ENCODE results near the gene ACAD8. TPM values are rescaled to one million over a fixed set of nuclear protein-coding genes. Genes with fewer than 3 reads are reported as not detected.

Gene ACAD8
- total RNA-seq, 1 donor from 2014 or later, result 23.1 TPM

- DNase-seq, result no peak
- Mint-ChIP-seq H3K9me3 (no peaks in the 10 kb centered on the region), H3K4me1 (peaks cover 7% of the 10 kb centered on the region), H3K36me3 (ENCODE audit: low read depth) (no peaks in the 10 kb centered on the region), H3K4me3 (no peak overlapping the region), H3K27me3 (peaks cover 51% of the 10 kb centered on the region), H3K27ac (no peak overlapping the region)
- ATAC-seq (ENCODE audit: low read depth), result no peak
- TF ChIP-seq CTCF (IDR thresholded peaks at IDR 0.05), result no peak
- CTCF ChIA-PET, result no interaction called here
- POLR2A ChIA-PET, result no interaction called here
- intact Hi-C loops (cut with micrococcal nuclease), result no loop called here
These were observed 16.9 kb downstream of the ACAD8 start for GRCh38 chr11:134270250-134270714.

GRCh38 chr11:134271978-134272377, 18.6 kb downstream of the ACAD8 start:
- POLR2A ChIA-PET, result no interaction called here
- Mint-ChIP-seq H3K27ac (no peak overlapping the region), H3K9me3 (no peaks in the 10 kb centered on the region), H3K4me3 (no peak overlapping the region), H3K27me3 (peaks cover 60% of the 10 kb centered on the region), H3K36me3 (ENCODE audit: low read depth) (no peaks in the 10 kb centered on the region), H3K4me1 (peaks cover 16% of the 10 kb centered on the region)
- intact Hi-C loops (cut with micrococcal nuclease), result no loop called here
- CTCF ChIA-PET, result no interaction called here
- ATAC-seq (ENCODE audit: low read depth) (no peak), DNase-seq (no peak)
- TF ChIP-seq CTCF (IDR thresholded peaks at IDR 0.05), result no peak

GRCh38 chr11:134272381-134273316, 19.3 kb downstream of the ACAD8 start:
- Mint-ChIP-seq H3K4me3 (no peak overlapping the region), H3K36me3 (ENCODE audit: low read depth) (no peaks in the 10 kb centered on the region), H3K27me3 (peaks cover 66% of the 10 kb centered on the region), H3K4me1 (peaks cover 21% of the 10 kb centered on the region), H3K9me3 (no peaks in the 10 kb centered on the region), H3K27ac (no peak overlapping the region)
- CTCF ChIA-PET, result no interaction called here
- TF ChIP-seq CTCF (IDR thresholded peaks at IDR 0.05), result no peak
- intact Hi-C loops (cut with micrococcal nuclease), result no loop called here
- POLR2A ChIA-PET, result no interaction called here
- DNase-seq (no peak), ATAC-seq (ENCODE audit: low read depth) (no peak)

- Mint-ChIP-seq H3K4me1 (peaks cover 21% of the 10 kb centered on the region), H3K9me3 (no peaks in the 10 kb centered on the region), H3K27ac (no peak overlapping the region), H3K36me3 (ENCODE audit: low read depth) (no peaks in the 10 kb centered on the region), H3K27me3 (peaks cover 67% of the 10 kb centered on the region), H3K4me3 (no peak overlapping the region)
- DNase-seq, result no peak
- intact Hi-C loops (cut with micrococcal nuclease), result no loop called here
- no peak for TF ChIP-seq CTCF (IDR thresholded peaks at IDR 0.05)
- CTCF ChIA-PET, result no interaction called here
- no peak for ATAC-seq (ENCODE audit: low read depth)
- POLR2A ChIA-PET, result no interaction called here
These were observed 19.9 kb downstream of the ACAD8 start for GRCh38 chr11:134273317-134273712.

GRCh38 chr11:134275188-134275533, 21.8 kb downstream of the ACAD8 start:
- H3K36me3 Mint-ChIP-seq (ENCODE audit: low read depth), result no peaks in the 10 kb centered on the region
- DNase-seq (no peak), ATAC-seq (ENCODE audit: low read depth) (no peak)
- no peaks in the 10 kb centered on the region for H3K9me3 Mint-ChIP-seq
- no peak overlapping the region for H3K27ac Mint-ChIP-seq
- H3K4me1 Mint-ChIP-seq, result peaks cover 21% of the 10 kb centered on the region
- POLR2A ChIA-PET, result no interaction called here
- H3K27me3 Mint-ChIP-seq, result peaks cover 71% of the 10 kb centered on the region
- peak overlapping the region; percentile 76 for H3K4me3 Mint-ChIP-seq
- TF ChIP-seq CTCF (IDR thresholded peaks at IDR 0.05), result no peak
- CTCF ChIA-PET, result interaction anchor here (1.3 kb wide), 1 partner anchor 21 kb away, joined by 3 read pairs; no protein-coding TSS in a partner anchor
- intact Hi-C loops (cut with micrococcal nuclease), result loop anchor here (5.0 kb wide), 1 partner anchor 57 kb away; the partner anchor contains the start of gene GLB1L2
